Measurements from ENCODE around the gene PARN.
"Not testable (repeated sequence)": the region's sequence is repeated elsewhere in the genome, so short reads cannot be mapped to it uniquely, and the experiment has no call there.

Gene PARN

DNA sequence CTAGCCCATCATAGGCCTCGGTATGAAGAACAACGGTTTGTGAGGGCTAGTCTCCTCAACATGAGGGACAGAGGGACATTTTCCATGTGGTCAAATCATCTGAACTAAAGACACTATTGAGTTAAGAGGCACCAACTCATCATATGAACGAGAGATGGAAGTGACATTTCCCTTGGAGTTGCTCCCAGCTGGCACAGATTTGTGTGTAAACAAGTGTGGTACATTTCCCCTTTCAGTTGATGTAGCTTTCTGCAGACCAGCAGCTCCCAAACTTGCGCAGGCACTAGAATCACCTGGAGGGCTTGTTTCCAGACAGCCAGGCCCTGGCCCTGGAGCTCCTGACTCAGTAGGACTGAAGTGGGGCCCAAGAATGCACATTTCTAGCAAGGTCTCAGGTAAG lies 205.5 kb downstream of the PARN start:
- no peak for DNase-seq

DNA sequence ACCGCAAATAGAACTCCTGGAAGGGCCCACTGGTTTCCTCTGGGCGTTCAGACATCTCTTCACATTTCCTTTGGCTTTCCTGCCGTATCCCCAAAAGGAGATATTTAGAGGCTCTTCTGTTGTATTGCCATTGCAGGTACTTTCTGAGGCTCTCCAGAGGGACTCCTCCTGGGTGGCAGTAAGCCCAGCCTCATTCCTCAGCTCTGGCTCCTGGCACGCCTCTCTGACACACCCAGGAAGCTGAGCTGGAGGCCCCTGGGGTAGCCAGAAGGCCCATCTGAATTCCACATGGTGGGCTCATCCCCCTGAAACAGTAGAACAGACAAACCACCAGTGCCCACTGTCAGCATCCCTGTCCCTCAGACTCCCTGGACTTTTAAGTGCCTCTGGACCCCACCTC lies 206.7 kb downstream of the PARN start:
- no peak for DNase-seq

DNA sequence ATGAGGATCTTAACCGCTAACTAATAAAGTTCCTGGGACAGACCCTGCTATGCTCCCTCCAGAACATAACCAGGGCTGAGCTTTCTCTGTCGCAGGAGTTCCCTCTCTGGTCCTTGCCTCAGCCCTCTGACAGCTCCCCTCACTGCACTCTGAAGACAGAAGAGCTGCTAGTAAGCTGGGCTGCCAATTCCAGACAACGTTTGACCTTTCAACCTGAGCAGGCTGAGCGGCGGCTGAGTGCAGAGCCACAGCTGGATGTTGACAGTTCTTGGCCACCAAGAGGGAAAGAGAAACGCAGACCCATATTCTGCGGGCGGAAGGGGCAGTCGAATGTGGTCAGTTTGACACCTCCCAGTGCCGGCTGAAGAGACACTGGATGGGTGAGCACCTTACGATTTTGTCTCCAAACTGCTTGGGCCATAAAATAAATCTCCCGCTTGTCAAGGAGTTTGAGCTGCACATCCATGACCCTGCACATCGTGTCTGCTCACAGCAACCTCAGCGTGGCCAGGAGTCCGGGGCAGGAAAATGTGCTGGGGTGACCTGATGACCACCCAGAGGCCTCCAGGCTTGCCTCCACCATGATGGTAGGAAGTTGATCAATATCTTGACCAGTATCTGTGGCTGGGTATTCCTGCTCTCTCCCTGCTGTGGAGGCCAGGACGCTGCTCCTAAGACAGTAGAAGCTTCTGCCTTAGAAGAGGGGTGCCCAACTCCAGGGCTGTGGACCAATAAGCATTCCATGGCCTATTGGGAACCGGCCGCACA lies 209.2 kb downstream of the PARN start:
- DNase-seq, result no peak

DNA sequence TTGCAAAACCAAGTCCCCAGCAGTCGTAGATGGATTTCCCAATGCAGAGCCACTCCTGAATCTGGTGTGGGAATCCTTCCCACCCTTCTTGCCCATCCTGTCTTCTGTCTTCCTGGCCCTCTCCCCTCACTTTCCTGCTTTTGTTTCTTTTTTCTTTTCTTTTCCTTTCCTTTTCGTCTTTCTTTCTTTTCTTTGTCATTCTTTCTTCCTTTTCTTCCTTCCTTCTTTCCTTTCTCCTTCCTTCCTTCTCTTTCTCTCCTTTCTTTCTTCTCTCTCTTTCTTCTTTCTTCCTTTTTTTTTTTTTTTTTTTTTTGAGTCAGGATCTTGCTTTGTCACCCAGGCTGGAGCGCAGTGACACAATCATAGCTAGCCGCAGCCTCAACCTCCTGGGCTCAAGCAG lies 209.8 kb downstream of the PARN start:
- DNase-seq, result not testable (repeated sequence)

DNA sequence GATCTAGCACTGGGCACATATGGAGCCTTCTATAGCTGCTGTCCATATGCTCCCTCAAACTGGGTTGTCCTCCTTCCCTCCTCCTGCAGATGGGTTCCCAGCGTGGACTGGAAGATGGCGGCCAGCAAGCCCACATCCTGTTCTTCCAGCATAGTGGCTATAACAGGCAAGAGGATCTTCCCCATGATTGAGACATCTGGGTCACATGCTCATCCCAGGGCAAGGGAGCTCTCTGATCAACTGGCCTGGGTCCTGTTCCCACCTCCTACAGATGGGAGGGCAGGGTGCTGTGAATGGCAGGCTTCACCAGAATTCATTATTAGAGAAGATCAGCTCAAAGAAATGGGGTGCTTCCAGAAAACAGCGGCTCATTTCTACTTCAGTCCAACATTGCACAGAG lies 210.2 kb downstream of the PARN start:
- DNase-seq, result no peak

DNA sequence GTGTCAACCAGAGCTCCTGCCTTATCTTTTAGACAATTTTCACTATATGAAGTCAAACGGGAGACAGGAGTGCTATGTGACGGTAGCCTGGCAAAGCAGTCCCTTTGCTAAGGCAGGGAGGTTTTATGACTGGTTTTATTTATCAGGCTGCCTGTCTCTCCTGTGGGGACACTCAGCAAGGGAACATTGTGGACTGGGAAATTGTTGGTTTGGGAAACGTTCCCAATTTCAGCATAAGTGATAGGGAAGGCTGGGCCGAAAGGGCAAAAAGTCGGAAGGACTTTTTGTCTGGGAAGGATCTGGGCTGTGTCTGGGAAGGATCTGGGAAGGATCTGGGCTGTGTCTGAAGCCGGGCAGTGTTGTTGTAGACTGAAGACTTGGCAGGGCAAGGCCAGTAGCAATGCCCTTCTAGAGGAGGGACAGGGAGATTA lies 211.2 kb downstream of the PARN start:
- no peak for DNase-seq

DNA sequence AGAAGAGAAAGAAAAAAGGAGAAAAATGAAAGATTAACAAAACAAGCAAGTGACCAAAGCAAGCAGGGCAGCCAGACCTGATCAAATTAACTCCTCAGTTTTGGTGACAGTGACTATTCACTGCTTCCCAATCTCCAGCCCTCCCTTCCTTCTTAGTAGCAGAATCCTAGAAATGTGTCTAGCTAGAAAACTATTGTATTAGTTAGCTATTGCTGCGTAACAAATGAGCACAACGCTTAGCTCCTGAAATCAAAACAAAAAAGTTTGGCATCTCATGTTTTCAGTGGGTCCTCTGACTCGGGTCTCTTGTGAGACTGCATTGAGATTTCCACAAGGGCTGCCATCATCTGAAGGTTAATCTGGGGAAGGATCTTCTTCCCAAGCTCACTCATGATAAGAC lies 213.9 kb downstream of the PARN start:
- no peak for DNase-seq

DNA sequence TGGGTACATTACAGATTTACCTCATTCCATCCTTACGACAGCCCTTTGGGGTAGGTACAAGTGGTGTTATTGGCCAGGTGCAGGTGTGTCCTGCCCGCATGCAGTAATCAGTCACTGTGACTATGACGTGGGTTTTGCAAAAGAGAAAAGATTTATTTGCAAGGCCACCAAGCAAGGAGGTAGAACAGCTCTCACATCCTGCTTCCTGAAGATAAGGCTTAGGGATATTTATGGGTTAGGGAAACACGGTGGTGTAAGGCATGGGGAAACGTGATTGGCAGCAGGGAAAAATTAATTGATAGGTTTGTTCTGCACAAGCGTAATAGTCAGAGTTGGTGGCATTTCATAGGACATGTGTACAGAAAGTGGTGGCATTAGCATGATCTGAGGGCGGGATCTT lies 214.8 kb downstream of the PARN start:
- no peak for DNase-seq

DNA sequence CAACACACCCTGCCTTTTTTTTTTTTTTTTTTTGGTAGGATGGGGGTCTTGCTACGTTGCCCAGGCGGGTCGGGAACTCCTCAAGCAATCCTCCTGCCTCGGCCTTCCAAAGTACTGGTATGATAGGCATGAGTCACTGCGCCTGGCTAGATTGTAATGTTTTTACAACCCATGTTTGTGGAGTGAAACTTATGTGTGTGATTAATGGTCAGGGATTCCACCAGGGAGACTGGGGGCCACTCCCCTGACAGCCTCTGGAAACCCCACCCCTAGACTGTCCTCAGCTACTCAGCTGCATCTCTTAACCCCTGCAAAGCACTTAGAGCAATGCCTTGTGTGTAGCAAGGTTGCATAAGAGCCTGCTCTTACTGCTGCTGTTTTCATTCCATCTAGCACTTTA lies 220.5 kb downstream of the PARN start:
- no peak for DNase-seq

DNA sequence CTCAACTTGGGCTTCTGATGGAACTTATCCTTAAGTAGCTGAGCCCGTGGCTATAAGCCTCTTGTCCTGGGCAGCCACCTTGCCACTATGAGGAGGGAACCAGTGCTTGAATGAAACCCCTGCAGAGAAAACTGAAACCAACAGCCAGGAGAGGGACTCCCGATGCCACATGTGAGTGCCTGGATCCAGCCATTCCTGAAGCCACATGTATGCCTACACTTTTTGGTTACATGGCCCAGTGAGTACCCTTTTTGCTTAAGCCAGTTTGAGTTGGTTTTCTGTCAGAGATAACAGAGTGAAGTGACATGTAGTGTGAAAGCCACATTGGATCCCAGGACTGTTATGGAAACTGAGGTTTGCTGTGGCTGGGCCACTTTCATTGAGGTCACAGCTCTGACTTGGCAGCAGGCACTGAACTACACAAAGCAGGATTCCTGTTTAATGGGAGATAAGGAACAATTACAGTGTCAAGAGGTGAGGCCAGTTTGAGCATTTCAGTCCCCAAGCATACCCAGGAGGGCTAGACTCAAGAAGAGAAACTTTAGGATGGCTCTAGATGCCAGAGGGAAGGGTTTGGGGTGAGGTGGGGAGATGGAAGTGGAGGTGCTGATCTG lies 222.2 kb downstream of the PARN start:
- DNase-seq, result no peak

DNA sequence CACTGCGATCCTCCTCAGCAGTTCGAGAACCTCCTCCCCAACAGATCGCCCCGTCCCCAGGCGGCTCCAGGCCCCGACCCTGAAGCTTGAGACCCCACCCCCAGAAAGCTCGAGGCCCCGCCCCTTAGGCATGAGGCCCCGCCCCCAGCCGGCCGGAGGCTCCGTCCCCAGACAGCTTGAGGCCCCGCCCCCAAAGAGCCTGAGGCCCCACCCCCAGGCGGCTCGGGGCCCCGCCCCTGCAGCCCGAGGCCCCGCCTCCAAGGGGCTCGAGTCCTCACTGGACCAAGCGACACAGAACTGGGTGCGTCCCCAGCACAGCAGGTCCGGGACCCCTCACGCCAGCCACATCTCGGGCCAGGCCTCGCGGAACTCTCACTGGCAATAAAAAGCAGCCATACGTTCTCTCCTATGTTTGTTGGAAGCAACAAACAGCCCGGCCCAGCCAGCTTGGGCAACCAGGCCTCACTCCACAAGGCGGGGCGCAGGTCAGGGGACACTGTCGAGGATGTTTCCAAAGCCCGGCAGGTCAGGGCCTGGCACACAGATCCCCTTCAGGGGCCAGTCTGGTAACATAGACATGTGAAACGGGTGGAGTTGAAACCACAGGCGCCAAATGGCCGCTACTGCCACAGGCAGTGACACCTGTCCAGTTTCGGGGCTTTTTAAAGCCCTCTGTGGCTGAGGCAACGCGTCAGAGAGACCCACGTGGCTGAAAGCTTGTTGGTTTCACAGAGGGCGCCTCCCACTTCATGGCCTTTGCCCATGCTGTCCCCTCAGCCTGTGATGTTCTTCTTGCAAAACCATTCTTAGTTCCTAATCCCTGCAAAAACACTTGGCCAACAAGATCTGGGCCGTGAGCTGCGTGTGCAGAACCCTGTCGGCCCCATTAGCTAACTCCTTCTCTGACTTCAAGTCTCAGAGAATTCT lies 224.2 kb downstream of the PARN start:
- DNase-seq, result no peak

DNA sequence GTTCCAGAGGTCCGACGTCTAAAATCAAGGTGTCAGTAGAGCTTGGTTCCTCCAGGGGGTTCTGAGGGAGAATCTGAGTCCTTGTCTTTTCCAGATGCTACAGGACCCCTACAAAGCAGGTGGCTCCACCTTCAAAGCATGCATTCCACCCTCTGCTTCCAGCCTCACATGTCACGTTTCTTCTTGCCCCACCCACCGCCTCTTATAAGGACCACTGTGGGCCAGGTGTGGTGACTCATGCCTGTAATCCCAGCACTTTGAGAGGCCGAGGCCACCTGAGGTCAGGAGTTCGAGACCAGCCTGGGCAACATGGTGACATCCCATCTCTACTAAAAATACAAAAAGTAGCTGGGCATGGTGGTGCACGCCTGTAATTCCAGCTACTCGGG lies 227.1 kb downstream of the PARN start:
- DNase-seq, result not testable (repeated sequence)

DNA sequence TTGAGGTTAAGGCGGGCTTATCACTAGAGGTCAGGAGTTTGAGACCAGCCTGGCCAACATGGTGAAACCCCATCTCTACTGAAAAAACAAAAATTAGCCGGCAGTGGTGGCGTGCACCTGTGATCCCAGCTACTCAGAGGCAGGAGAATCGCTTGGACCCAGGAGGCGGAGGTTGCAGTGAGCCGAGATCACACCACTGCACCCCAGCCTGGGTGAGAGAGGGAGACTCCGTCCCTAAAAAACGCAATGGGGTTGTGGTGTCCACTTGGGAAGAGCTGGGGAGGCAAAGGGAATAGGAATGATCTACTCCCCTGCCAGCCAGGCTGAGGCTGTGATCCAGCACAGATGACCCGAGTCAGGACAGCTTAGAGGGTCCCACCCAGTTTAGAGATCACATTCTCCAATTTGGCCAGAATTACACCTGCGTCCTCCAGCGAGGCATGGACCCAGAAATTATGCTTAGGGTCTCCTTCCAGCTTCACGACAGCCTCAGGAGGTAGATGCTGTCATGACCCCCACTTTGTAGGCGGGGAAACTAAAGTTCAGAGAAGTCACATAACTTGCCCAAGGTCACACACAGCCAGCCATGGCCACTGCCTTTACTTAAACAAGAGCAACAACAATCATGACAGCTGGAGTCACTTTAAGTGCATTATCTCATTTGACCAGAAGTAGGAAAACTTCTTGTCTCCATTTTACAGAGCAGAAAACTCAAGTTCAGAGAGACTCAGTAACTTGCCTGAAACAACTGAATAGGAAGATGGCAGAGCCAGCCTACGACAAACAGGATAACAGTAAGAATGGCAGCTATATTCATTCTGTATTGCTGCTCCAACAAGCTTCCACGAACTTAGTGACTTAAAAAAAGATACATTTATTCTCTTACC lies 227.7 kb downstream of the PARN start:
- not testable (repeated sequence) for DNase-seq

DNA sequence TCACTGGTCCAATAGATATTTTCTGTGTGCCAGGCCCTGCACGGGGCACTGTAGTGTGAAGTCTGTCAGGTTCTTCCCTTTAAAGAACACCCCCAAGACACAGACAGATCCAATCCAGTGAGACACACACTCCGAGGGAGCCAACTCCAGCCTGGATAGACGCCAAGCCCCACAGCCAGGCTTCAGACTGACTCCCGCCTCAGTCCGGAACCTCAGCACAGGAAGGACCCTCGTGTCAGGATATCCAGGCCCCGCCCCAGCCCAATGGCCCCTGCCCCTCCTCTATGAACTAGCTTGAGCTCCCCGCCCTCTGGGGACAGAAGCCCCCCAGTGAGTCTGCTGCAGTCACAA lies 228.4 kb downstream of the PARN start:
- not testable (repeated sequence) for DNase-seq

DNA sequence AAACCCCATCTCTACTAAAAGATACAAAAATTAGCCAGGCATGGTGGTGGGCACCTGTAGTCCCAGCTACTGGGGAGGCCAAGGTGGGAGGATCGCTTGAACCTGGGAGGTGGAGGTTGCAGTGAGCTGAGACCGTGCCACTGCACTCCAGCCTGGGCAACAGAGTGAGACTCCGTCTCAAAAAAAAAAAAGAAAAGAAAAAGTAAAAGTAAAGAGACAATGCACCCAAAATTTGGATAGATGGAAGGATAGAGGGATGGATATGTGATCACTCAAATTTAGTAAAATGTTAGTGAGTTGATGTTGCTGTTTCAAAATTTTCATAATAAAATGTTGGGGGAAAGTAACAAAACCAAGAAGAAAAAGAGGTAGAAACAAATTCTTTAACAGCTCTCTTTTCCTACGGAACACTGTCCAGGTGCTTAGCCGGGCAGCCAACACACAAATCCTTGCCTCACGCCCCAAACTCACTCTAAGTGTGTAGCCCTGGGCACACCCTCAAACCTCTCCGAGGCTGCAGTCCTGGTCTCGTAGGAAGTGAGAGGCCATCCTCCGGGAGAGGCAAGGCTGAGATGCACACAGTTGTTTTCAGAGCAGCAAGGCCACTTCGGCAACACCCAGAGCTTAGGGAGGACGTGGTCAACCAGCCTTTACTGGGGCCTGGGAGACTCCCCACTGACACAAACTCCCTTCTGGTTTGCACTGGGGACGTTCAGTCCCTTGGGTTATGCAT lies 228.9 kb downstream of the PARN start:
- not testable (repeated sequence) for DNase-seq

DNA sequence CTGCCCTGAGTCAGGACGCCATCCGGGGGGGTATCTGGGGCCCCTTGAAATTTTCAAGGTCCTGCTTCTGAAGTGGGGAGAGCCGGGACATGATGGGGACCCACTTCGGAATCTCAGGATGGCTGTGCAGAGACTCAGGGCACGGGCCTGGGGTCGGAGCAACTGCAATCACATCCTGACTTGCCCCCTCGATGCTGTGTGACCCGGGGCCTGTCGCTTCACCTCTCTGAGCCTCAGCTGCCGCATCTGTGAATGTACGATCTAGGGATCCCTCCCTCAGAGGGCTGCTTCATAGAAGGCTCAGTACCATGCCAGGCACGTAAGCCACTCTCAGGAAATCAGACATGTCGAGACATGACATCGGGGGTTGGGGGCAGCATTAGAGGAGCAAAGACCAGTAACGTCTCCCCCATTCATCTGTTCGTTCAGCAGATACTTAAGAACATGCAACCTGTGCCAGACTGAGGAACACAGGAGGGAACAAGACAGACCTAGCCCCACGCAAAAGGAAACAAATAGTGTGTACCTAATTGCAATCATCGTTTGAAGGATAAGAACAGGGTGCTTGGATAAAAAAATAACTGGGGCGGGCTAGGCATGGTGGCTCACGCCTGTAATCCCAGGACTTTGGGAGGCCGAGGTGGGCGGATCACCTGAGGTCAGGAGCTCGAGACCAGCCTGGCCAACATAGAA lies 229.6 kb downstream of the PARN start:
- DNase-seq, result no peak

DNA sequence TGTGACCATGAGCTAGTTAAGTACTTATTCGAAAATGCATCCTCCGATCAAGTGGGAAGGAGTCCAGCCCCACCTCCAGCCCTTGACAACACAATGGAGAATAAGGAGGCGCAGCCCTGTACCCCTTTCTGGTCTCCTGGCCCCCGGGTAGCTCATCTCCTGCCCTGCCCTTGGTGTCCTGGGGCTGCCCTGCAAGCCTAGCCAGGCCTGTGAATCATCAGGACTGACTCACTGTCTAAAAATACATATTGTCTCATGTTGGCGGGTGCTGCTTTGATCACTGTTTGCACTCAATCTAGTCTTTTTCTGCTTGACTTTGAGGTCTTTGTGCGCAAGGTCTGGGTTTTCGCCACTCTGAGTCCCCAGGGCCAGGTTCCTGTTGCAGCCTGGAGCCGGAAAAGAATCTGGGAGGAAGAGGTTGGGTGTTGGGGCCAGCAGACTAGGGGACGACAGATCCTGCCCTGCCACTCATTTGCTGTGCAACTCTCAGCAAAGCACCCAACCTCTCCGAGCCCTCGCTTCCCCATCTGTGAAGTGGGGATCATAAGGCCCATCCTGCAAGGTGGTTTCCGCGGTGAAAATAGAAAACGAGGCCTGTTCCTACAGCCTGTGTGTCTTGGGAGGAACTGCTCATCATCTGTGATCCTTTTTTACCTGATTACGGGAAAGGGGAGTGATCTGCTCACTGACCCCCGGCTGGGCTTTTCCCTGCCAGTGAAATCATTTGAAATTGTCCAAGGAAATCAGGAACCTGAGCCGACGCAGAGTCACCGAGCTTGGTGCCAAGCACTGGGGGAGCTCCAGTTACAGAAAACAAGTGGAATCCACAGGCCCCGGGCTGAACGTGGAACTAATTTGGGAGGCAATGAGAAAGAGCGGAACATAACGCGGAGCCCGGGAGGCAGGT lies 230.4 kb downstream of the PARN start:
- DNase-seq, result no peak

DNA sequence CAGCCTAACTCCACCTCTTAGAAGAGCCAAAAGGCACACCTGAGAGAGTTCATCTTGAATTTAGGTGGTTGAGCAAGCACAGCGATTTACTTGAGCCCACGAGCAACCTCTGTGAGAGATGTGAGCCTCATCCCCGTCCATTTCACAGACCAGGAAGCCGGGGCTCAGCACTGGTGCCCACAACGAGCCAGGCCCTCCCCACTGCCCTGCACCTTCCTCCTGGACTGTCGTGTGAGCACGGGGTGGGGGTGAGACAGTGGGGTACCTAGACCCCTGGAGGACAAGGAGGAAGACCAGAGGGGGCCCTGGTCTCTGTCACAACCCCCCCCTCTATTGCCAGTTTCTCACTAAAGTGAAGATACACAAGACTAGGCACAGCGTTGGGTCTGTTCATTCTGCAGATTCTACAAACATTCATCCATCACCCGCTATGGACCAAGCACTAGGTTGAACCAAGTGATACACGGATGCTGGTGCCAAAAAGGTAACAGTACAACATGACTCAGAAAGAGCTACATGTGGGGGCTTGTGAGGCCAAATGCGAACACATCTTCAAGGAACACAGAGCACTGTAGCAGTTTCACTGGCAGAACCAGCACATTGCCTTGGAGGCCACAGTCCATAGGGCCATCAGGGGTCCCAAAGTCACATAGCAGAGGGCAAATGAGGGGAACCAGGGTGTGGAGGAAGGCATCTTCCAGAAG lies 231.9 kb downstream of the PARN start:
- DNase-seq, result no peak

DNA sequence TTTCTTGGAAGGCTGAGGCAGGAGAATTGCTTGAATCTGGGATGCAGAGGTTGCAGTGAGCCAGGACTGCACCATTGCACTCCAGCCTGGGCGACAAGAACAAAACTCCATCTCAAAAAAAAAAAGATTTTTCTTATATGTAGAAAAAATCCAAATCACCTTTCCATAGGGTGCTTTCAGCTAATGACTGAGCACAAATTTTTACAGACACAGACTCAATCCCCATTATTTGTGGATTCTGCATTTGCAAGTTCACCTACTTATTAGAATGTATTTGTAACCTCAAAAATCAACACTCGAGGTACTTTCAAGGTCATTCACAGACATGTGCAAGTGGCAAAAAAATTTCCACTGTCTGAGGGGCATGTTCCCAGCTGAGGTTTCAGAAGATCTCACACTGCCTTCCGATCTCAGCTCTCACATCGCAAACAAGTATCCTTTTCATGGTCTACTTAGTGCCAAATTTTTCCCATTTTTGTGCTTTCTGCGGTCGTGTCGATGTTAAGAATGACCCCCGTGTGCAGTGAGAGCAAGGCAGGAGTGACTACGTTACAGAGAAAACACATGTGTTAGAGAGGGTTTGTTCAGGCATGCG lies 234.3 kb downstream of the PARN start:
- DNase-seq, result not testable (repeated sequence)
